ENCODE measurements around the gene FYB2. TPM values are rescaled to one million over a fixed set of nuclear protein-coding genes. Genes with fewer than 3 reads are reported as not detected.

Gene FYB2
- total and polyA plus RNA-seq, 12 donors: 0.22 to 123 (median 9.9) TPM

DNA sequence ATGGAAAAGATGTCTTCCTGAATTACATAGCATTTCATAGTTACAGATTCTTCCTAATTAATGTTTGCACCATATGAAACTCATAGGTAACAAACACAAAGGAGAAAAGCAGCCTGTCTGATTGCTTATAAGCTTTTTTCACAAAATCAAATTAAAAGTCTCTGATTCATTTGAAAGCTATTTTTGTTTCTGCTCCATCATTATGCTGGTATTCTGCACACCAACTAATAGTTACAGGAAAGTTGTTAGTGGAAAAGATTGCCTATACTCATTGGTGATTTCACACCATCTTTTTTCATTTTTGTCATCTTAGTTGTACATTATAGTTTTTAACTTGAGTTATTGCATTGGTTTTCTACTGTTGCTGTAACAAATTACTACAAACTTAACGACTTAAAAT is 104.0 kb downstream of the FYB2 start:
- DNase-seq (no peak), ATAC-seq (no peak)
- H3K27ac ChIP-seq: no peak overlapping the region
- no peaks in the 10 kb centered on the region for H3K27me3 ChIP-seq
- H3K9me3 ChIP-seq: no peaks in the 10 kb centered on the region
- H3K4me1 ChIP-seq: peaks cover 0 to 24% (median 4%) of the 10 kb centered on the region in 9 donors
- intact Hi-C loops (cut with DNase I): loop anchor here in 3 of 10 donors (10.0 kb wide), 2 partner anchors 100 to 1430 kb away; partner anchors contain the start of gene FYB2 (in 1 of the 3)
- TF ChIP-seq, protein P1, sequence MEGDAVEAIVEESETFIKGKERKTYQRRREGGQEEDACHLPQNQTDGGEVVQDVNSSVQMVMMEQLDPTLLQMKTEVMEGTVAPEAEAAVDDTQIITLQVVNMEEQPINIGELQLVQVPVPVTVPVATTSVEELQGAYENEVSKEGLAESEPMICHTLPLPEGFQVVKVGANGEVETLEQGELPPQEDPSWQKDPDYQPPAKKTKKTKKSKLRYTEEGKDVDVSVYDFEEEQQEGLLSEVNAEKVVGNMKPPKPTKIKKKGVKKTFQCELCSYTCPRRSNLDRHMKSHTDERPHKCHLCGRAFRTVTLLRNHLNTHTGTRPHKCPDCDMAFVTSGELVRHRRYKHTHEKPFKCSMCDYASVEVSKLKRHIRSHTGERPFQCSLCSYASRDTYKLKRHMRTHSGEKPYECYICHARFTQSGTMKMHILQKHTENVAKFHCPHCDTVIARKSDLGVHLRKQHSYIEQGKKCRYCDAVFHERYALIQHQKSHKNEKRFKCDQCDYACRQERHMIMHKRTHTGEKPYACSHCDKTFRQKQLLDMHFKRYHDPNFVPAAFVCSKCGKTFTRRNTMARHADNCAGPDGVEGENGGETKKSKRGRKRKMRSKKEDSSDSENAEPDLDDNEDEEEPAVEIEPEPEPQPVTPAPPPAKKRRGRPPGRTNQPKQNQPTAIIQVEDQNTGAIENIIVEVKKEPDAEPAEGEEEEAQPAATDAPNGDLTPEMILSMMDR (IDR thresholded peaks at IDR 0.05): no peak
- no peak overlapping the region for H3K4me3 ChIP-seq
- 60 to 68% methylated on average over 1 of the region's 1 CpG for WGBS, 2 donors
- H3K36me3 ChIP-seq: no peaks in the 10 kb centered on the region

DNA sequence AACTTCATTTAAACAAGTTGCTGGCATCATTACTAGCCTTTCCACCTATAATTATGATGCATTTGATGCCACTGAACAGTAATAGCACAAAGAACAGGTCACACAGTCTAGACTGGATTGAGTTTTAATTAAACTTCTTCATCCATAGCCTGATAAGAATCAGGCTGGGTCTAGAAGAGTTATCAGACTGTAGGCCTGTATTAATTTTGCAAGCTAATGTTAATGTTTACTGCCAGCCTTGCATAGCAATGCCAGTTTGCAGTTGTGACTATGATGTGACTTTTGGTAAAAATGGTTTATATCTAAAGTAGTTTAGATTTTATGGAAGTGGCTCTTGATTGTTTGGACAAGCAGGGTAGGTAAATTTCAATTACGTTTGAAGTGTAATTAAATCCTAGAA is 106.1 kb downstream of the FYB2 start:
- Histone ChIP-seq H3K36me3 (peaks cover 0 to 6% (median 0%) of the 10 kb centered on the region in 9 donors), H3K27me3 (no peaks in the 10 kb centered on the region), H3K4me1 (peaks cover 0 to 36% (median 4%) of the 10 kb centered on the region in 9 donors), H3K9me3 (no peaks in the 10 kb centered on the region), H3K4me3 (no peak overlapping the region), H3K27ac (no peak overlapping the region)
- intact Hi-C loops (cut with DNase I): loop anchor here in 4 of 10 donors (5.0 to 10.0 kb wide), 3 partner anchors 102 to 1428 kb away; partner anchors contain the start of gene FYB2 (in 1 of the 4)
- DNase-seq: no peak
- WGBS, 2 donors: 69 to 71% methylated on average over 1 of the region's 1 CpG
- TF ChIP-seq, protein P1 (IDR thresholded peaks at IDR 0.05): no peak
- no peak for ATAC-seq

DNA sequence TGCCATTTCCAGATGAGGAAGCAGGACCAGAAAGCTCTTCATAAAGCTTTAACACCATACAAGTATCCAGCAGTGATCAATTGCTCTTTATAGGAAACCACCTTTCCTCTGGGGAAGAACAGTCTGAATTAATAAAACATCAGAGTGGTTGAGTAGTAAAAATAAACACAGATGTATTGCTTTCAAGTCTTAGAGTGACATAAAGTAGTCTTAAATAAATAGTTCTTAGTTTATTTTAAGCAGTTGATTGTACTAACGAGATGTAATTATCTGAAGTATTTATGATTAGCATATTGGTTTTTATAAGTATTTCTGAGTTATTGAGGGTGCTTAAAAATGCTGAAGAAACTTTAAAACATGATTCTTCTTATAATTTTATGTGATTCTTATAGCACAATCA is 107.1 kb downstream of the FYB2 start:
- TF ChIP-seq, protein P1 (IDR thresholded peaks at IDR 0.05): no peak
- H3K36me3 ChIP-seq: peaks cover 0 to 16% (median 0%) of the 10 kb centered on the region in 9 donors

DNA sequence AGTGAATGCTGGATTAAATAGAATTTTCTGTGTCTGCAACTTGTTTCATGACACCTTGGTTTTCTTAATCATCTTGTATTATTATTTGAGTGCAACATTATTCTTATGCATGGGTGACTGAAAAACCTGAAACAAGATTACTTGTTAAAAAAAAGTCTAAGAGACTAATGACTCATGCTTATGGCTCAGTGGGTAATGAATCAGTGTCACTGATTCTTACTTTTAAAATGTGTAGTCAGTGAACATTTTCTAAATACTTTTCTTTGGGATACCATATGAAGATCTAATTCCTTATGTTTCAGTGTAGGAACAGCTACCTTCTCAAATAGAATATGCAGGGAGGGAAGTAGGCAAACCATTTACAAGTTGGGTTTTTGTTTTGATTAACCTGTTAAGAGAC is 108.6 kb downstream of the FYB2 start:
- TF ChIP-seq, protein P1 (IDR thresholded peaks at IDR 0.05): no peak
- peaks cover 0 to 36% (median 4%) of the 10 kb centered on the region in 9 donors for H3K4me1 ChIP-seq
- intact Hi-C loops (cut with DNase I): loop anchor here in 4 of 10 donors (5.0 to 10.0 kb wide), 3 partner anchors 104 to 1426 kb away; partner anchors contain the start of gene FYB2 (in 1 of the 4)
- H3K36me3 ChIP-seq: peaks cover 0 to 31% (median 0%) of the 10 kb centered on the region in 9 donors
- ATAC-seq (no peak), DNase-seq (no peak)
- H3K27ac ChIP-seq: no peak overlapping the region
- H3K27me3 ChIP-seq: no peaks in the 10 kb centered on the region
- H3K4me3 ChIP-seq: no peak overlapping the region
- H3K9me3 ChIP-seq: no peaks in the 10 kb centered on the region

More for the DNA sequence above, 107.1 kb downstream of the FYB2 start:
- Histone ChIP-seq H3K4me3 (no peak overlapping the region), H3K9me3 (no peaks in the 10 kb centered on the region), H3K27me3 (no peaks in the 10 kb centered on the region), H3K27ac (no peak overlapping the region), H3K4me1 (peaks cover 0 to 36% (median 4%) of the 10 kb centered on the region in 9 donors)
- ATAC-seq (no peak), DNase-seq (no peak)
- WGBS, 2 donors: 37 to 49% methylated on average over 1 of the region's 1 CpG
- intact Hi-C loops (cut with DNase I): loop anchor here in 4 of 10 donors (5.0 to 10.0 kb wide), 3 partner anchors 103 to 1427 kb away; partner anchors contain the start of gene FYB2 (in 1 of the 4)

Data from heart right ventricle (tissue), 16 donors.